ENCODE data around the gene GNAT1. TPM values are rescaled to one million over a fixed set of nuclear protein-coding genes. Genes with fewer than 3 reads are reported as not detected.

Gene GNAT1
- total RNA-seq (2014; rRNA removed; shearing (Covaris generic)) = not detected in 2 replicates

- DNase-seq (ENCODE audit: low read depth) = no peak
Measured at GRCh38 chr3:50190936-50191660, at the start of gene GNAT1. Gene GNAT1, plus strand, starts transcription at chr3:50191610. Its CDS starts 116 bp downstream, at chr3:50191726.

DNA sequence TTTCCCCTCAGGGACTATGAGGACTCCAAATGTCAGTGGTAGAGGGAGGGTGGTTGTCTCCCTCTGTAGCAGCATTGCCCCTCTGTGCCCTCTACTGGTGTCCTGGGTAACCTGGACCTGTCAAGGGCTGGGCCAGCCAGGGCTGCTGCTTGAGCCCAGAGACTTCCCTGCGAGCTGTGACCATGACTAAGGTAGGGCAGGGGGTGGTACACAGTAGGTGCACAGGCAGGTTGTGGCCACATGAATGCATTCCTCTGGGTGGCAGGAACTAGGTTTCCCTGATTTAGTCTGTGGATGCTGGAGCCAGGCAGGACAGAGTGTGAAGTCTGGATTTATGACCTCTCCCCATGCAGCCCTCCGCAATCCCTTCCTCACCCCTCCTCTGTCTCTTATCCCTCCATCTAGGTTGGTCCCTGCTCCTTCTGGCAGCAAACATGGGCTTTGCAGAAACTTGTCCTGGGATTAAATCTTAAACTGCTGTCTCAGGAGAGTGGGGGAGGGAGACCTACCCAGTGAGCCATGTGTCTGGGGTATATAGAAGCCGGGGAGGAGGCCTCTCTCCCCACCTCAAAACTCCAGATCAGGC, 45.0 kb upstream of the GNAT1 start:
- DNase-seq (ENCODE audit: low read depth) = no peak

DNA sequence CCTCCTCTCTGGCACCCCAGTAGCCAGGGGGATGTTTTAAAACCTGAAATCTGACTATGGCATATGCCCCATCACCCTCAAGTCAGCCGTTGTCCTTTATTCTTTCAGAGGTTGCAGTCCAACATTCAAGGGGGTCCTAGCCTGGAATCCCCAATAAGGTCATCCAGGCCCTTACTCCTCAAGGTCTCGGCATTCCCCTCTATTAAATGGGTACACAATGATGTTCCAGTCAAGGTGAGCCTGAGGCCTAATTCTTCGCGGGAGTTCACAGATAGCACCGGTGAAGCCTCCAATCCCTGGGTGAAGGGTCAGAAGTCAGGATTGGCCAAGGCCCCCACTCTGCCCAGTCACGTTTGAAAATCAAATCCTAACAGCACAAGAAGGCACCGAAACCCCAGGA, 44.4 kb upstream of the GNAT1 start:
- DNase-seq (ENCODE audit: low read depth) = no peak

GRCh38 chr3:50147447-50147846, 44.0 kb upstream of the GNAT1 start:
- no peak for DNase-seq (ENCODE audit: low read depth)

DNA sequence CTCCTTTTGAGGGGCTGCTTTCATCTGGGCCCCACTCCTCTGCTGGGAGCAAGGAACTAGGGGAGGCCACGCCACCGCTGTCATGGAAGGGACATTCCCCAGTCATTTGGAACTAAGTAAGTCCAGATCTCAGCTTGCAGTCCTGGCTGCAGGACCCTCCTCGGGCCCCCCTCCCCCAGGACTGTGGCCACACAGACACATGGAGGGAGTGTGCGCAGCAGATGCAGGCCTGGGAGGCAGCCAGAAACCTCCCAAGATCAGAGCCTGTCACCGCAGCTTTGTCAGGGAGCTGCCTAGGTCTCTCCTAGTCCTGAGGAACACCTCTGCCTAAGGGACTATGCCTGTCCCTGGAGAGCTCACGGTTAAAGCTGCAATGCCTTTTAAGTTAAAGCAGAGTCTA, 43.5 kb upstream of the GNAT1 start:
- no peak for DNase-seq (ENCODE audit: low read depth)

- DNase-seq (ENCODE audit: low read depth) = no peak
Measured at GRCh38 chr3:50150404-50150750, 41.0 kb upstream of the GNAT1 start.

- DNase-seq (ENCODE audit: low read depth) = no peak
Measured at GRCh38 chr3:50150863-50151686, 40.3 kb upstream of the GNAT1 start.

- no peak for DNase-seq (ENCODE audit: low read depth)
Measured at GRCh38 chr3:50151728-50152127, 39.7 kb upstream of the GNAT1 start.

DNA sequence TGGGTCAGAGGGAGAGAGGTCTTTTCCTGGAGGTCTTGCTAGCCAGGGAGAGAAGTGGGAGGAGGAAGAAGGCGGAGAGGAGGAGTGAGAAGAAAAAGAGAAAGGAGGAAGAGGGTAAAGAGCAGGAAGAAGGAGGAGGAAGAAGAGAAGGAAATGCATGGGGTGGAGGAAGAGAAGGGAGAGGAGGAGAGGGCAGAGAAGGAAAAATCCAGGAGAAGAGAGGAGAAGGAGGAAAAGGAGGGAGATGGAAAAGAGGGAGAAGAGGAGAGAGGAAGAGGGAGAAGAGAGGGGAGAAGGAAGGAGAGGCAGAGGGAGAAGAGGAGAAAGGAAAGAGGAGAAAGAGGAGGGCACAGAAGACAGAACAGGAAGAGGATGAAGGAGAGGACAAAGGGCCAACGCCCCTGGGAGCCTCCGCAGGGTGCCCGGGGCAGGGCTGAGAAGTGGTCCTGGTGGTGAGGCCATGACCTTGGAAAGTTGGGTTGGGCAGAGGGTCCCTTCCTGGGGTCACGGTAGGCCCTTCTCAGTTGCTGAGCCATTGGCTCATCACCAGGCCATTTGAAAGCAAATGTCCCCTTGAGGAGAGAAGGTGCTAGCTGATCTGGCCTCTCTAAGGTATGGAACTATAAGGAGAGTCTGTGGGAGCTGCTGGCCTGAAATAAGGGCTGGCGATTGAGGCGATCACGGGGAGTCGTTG, 37.5 kb upstream of the GNAT1 start:
- DNase-seq (ENCODE audit: low read depth) = no peak

DNA sequence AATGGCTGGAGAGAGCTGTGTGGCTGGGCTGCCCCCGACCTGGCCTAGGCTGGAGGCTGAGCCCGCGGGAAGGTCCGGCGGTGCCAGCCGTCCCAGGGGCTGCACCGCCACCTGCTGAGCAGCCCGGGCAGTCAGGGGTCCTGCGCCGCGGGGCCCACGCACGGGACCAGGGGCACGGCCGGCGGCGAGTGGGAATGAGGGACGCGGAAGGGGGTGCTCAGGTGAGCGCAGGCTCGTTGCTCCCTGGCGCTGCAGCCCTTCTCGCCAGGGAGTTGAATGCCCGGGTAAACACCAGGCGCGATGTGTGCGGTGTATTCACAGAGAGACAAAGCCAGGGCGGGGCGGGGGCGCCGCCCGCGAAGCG, 37.0 kb upstream of the GNAT1 start:
- no peak for DNase-seq (ENCODE audit: low read depth)

DNA sequence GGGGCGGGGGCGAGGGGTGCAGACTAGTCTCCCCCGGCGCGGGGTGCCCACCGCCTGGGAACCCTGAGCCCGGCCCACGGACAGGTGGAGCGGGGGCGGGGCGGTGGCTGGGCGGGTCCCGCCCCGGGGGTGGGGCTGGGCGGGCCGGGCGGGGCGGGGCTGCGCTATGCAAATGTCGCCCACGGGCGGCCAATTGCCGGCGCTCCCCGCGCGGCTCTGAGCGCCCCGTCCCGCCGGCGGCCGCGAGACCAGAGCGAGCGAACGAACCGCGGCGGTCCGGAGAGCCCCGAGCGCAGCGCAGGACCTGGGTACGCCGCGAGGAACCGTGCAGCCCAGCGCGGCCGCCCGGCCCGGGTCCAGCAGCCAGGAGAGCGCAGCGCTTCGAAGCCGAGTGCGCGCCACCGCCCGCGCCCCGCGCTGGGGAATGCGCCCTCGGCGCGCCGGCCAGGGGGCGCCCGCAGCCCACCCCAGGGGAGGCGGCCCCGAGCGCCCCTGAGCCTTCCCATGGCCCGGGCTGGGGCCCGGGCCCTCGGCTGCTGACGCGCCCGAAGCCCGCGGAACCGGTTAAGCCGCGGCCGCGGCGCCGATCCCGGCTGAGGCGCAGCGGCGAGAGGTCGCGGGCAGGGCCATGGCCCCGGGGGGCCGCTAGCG, 36.4 kb upstream of the GNAT1 start, which contains the start of gene SEMA3F:
Gene SEMA3F, plus strand, starts transcription at position 485 of the 651 bp plus-strand sequence. CDS start 4,299 bp downstream, outside the sequence.
- DNase-seq (ENCODE audit: low read depth) = peak; percentile 67

GRCh38 chr3:50155491-50155878, 35.9 kb upstream of the GNAT1 start:
- DNase-seq (ENCODE audit: low read depth) = no peak

- no peak for DNase-seq (ENCODE audit: low read depth)
Measured at GRCh38 chr3:50155891-50156290, 35.5 kb upstream of the GNAT1 start.

DNA sequence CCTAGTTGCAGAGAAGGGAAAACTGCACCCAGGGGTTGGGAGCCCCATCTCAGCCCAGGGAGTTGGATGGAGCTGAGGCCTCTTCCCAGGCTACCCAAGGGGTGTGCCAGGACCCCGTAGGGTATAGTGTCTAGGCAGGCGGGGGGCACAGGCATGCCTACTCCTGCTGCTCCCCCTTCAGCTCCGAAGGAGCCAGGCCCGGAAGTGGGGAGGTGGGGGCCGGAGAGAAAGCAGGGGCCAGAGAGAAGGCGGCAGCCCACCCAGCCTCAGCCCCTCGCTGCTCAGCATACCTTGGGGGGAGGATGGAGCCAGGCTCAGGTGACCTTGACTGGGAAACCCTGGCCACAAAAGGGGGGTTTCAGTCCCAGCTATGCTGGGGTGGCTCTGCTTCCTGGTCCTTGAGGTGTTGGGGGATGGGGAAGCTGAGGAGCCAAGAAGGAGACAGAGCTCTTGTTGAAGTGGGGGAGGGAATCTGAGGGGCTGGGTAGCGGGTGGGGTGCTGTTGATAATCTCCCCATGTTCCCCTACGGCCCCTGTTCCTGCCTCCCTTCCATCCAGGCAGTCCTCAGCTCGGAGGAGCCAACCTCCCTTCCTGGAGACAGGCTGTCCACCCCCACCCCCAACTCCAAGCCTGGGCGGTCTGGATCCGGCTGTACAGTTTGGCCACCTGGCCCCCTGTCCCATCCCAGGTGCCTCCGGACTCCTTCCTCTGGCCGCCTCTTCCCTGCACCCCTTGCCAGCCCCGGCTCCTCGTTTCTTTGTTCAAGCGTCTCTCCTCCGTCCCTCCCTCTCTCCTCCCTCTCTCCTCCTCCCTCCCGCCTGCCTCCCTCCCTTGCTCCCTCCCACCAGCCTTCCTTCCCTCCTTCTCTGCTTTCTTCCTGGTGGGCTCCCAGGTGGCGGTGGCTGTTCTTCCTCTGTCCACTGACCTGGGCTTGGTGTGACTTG, 34.6 kb upstream of the GNAT1 start:
- no peak for DNase-seq (ENCODE audit: low read depth)

DNA sequence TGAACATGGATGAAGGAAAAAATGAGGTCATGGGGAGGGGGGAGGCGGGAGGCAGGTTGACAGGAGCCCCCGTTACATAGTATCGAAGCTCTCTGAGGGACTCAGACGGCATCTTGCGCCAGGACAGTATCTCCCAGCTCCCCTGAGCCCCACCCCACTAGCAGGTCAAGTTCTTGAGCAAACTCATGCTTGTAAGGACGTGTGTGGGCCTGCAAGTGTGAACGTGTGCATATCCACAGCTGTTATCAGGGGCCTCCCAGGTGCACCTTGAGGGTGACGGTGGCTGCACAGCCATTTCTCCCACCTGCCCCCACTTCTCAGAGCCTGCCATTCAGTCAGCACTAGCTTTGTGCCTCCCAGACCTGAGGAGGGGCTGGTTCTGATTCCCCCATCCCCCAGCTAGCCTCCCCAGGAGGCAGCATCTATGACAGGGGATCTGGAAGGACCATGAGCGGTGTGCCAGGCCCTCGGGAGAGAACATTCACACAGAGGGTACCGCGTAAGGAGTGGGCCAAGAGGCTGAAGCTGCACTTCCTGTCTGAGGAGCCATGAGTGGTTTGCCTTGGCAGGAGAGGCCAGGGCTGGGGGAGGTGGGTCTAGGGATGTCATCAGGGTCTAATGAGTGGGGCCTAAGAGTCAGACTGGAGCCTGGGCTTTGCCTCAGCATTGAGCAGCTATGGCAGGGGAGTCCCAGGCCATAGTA, 33.4 kb upstream of the GNAT1 start:
- no peak for DNase-seq (ENCODE audit: low read depth)

DNA sequence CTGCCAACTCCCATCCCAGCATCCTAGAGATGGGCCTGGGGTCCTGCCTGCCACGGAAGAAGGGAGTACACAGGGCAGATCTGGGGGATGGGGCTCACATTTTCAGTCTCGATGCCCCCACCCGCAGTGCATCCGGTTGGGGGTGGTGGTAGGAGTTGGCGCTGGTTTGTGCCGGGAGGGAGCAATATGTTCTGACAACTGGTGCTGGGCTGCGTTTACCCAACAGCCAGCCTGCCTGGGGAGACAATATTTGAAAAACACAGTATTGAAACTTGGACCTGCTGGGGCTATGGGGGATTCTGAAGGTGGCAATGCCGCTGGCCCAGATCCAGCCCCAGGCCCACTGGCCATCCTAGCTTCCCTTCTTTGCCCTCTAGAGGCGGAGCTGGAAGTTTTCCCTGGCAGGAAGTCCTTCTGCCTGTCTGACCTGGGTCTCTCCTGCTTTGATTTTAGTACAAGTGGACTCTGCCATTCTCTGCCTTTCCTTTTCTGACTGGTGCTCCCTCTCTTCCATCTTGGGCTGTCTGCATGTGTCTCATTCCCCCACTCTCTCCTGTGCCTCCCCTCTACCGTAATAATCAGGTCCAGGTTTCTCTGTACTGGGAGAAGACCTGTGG, 32.8 kb upstream of the GNAT1 start:
- no peak for DNase-seq (ENCODE audit: low read depth)

DNA sequence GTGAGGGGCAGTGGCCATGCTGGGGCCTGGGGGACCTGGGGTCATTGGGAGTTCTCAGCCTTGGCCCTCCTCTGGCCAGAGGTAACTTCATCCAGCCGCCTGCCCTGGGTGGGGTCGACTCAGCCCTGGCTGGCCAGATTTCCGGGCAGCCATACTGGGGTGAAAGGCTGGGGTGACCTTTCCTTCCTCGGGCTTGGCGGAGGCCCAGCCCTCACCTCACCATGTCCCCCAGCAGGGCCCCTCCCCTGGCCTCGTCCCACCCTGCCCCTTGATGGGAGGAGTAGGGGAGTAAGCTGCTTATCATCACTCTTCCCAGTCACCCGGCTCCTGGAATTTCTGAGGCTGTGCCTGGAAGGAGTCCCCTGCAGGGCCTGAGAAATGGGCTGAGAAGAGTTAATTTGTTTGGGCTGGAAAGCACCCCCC, 30.8 kb upstream of the GNAT1 start:
- DNase-seq (ENCODE audit: low read depth) = no peak

DNA sequence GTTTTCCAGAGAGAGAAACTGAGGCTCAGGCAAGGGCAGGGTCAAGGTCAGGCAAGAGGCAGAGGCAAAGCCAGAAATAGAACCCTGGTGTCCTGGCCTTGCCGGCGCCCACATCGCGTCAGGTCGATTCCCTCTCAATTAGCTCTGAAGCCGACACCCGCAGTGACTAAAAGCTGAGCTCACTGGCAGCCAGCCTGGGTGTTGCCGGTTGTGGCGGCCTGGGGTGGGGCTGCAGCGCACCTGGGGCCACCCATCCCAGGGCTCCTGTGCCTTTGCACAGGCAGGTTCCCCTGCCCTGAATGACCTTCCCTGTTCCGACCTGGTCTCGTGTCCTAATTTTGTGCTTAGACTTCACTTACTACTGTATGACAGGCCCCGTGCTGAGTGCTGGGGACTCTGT, 30.1 kb upstream of the GNAT1 start:
- DNase-seq (ENCODE audit: low read depth) = no peak

All from Daoy (cell line).